Fibroblast of villous mesenchyme (primary cell): ENCODE data around the gene SPPL2A. TPM values are rescaled to one million over a fixed set of nuclear protein-coding genes. Genes with fewer than 3 reads are reported as not detected.

Experiments used
- DNase-seq: peaks from one replicate; pipeline ENCODE4 v3.0.0-alpha.2; 2010; ENCODE audit warnings: low read depth
- H3K4me3 ChIP-seq: 2 replicates; pipeline ENCODE4 v1.5.1; 2011; ENCODE audit warnings: low read depth, mild to moderate bottlenecking, low read length
- total RNA-seq: library from RNA; depleted of rRNA; stranded (reverse); fragments of >200 nt; gene quantifications from 2 replicates; pipeline ENCODE4 v1.2.3, GENCODE V29; 2012
- TF ChIP-seq, protein P1 (sequence below): IDR thresholded peaks from 2 replicates; pipeline ENCODE4 v1.5.1; 2012; ENCODE audit warnings: low read depth, mild to moderate bottlenecking, low read length; ENCODE audit not compliant: insufficient read depth

SPPL2A gene
- total RNA-seq, 1 donor, result 75.6 TPM

DNA sequence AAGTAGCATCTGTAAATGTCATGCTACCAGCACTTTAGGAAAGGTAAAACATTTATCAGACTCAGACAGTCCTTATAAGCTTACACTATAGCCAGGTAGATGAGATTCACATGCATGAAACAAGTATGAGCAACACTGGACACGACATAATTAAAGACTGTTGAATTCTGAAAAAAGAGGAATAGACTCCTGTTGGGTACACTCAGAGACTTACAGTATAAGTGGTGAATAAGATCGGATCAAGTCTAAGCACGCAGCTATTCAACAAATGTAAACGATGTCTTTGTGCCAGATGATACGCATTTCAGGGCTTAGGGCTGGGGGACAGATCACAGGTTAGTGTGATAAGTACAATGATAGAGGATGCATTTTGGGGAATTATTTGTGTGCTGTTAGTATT, 43.2 kb upstream of the SPPL2A start:
- no peak overlapping the region for H3K4me3 ChIP-seq
- TF ChIP-seq, protein P1, sequence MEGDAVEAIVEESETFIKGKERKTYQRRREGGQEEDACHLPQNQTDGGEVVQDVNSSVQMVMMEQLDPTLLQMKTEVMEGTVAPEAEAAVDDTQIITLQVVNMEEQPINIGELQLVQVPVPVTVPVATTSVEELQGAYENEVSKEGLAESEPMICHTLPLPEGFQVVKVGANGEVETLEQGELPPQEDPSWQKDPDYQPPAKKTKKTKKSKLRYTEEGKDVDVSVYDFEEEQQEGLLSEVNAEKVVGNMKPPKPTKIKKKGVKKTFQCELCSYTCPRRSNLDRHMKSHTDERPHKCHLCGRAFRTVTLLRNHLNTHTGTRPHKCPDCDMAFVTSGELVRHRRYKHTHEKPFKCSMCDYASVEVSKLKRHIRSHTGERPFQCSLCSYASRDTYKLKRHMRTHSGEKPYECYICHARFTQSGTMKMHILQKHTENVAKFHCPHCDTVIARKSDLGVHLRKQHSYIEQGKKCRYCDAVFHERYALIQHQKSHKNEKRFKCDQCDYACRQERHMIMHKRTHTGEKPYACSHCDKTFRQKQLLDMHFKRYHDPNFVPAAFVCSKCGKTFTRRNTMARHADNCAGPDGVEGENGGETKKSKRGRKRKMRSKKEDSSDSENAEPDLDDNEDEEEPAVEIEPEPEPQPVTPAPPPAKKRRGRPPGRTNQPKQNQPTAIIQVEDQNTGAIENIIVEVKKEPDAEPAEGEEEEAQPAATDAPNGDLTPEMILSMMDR, result no peak
- DNase-seq, result no peak

DNA sequence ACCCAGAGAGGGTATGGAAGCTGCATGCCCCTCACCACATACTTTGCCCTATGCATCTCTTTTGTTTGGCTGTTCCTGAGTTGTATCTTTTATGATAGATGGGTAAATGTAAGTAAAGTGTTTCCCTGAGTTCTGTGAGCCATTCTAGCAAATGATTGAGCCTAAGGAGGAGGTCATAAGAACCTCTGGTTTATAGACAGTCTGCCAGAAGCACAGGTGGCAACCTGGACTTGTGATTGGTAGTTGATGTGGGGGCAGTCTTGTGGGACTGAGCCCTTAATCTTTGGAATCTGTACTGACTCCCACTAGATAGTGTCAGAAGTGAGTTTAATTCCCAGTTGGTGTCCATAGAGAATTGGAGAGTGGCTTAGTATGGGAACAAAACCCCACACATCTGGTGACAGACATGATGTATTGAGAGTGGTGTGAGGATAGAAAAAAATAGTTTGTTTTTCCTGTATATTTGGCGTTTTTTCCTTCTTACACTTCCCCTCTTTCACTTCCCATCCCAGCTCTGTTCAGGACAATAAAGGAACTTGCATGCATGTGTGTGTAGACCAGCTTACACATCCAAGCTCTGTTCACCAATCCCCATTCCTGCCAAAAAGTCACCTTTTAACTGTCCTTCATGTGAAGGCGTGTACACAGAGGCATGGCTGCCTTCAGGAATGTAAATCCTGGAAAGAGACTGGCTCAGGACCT, 38.1 kb upstream of the SPPL2A start:
- H3K4me3 ChIP-seq, result no peak overlapping the region
- DNase-seq, result no peak
- TF ChIP-seq, protein P1, result no peak

DNA sequence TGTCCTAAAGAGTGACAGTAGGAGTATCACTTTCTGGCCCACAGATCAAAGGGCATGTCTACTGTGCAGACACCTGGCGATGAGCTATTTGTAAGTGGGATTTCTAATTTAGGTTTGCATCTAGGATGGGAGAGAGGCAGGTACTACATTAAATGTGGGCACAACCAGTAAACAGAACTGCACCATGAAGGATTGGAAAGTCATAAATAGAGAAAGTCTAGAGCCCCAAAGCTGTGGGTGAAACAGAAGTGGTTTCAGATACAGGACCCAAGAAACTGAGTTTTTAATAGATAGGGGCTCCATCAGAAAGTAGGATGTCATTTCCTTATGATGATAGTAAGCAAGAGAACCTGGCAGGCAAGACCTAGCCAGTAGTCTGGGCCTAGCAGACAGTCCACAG, 35.2 kb upstream of the SPPL2A start:
- TF ChIP-seq, protein P1, result no peak
- H3K4me3 ChIP-seq, result no peak overlapping the region
- no peak for DNase-seq

DNA sequence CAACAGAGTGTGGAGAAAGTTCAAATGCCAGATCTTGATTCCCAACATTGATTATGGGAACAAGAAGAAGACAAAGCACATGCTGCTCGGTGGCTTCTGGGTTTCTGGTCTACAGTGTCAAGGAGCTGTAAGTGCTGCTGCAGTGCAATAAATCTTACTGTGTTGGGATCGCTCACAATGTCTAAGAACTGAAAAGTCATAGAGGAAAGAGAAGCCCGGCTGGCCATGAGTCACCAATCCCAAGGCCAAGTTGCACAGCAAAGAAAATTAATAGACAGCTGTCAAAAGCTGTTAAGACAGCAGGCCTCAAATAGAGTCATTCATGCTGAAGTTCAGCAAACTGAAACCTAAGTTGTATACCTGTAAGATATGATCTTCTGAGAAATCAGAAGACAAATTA, 33.2 kb upstream of the SPPL2A start:
- no peak for DNase-seq
- TF ChIP-seq, protein P1, result no peak
- no peak overlapping the region for H3K4me3 ChIP-seq

DNA sequence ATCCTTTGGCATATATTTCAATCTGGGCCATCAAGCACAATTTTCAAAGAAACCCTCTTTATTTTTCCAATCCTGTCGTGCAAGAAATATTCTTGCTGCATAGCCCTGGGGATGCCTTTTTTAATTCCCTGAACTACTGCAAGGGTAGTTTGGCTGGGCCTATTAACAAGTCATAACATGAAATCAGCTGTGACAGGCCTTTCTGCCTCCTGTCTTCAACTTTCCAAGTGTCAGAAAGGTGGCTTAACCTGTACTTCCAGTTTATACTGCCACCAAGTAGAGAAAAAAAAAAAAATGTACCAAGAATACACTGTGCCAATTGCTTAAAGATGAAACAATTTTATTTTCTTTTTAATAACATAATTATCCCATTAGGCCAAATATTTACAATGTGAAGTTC, 32.4 kb upstream of the SPPL2A start:
- TF ChIP-seq, protein P1, result no peak
- no peak overlapping the region for H3K4me3 ChIP-seq
- no peak for DNase-seq

DNA sequence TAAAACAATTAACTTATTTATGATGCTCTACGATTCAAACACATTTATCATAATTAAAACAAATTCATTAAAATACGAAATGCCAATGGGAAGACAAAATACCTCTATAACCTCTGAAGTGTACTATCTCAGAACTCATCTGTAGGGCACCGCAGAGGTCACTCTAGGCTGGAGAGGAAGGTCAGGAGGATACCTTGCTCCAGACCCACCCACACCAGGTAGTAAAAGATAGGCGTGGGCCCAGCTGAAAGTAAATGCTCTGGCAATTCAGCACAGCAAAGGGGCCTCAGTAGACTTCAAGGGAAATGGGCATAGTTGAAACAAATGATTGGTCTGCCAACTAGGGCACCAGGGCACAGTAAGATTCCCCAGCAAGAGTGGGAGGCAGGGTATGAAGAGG, 26.0 kb upstream of the SPPL2A start:
- DNase-seq, result no peak
- TF ChIP-seq, protein P1, result no peak
- no peak overlapping the region for H3K4me3 ChIP-seq
